WTC11 (cell line): ENCODE results near the gene DEPDC5. TPM values are rescaled to one million over a fixed set of nuclear protein-coding genes. Genes with fewer than 3 reads are reported as not detected.

Source experiments
- ATAC-seq: fragments of 200-7000 bp; cut with Tn5 transposase; 2 replicates; pipeline ENCODE4 v1.10.0; 2021; ENCODE audit warnings: mild to moderate bottlenecking, moderate library complexity
- CTCF ChIA-PET: fragments of 300-600 bp; sonication (Branson Sonifier 250); formaldehyde crosslinking; loops from one replicate; lab custom pipeline; 2021; ENCODE audit warnings: antibody characterized with exemption; lab: Charles Lee
- POLR2A ChIA-PET: fragments of 350-600 bp; sonication (Branson Sonifier 250); formaldehyde crosslinking; loops from one replicate; lab custom pipeline; 2021; ENCODE audit warnings: antibody characterized with exemption; lab: Charles Lee
- DNase-seq: peaks from one replicate; pipeline ENCODE4 v3.0.0; 2021; ENCODE audit warnings: low spot score
- H3K27ac Mint-ChIP-seq: 2 replicates; pipeline ENCODE4 v1.8.0; 2021; ENCODE audit warnings: mixed read lengths
- H3K27me3 Mint-ChIP-seq: 2 replicates; pipeline ENCODE4 v1.8.0; 2021; ENCODE audit warnings: low read depth, mild to moderate bottlenecking, moderate library complexity, mixed read lengths
- H3K36me3 Mint-ChIP-seq: 2 replicates; pipeline ENCODE4 v1.8.0; 2021; ENCODE audit warnings: mixed read lengths
- H3K4me1 Mint-ChIP-seq: 2 replicates; pipeline ENCODE4 v1.8.0; 2022; ENCODE audit warnings: mixed read lengths
- H3K4me3 Mint-ChIP-seq: 2 replicates; pipeline ENCODE4 v1.8.0; 2021; ENCODE audit warnings: mild to moderate bottlenecking, moderate library complexity, mixed read lengths
- H3K9me3 Mint-ChIP-seq: 2 replicates; pipeline ENCODE4 v1.8.0; 2021; ENCODE audit warnings: mixed read lengths
- AR ChIP-seq: fragments of 250-450 bp; sonication (Bioruptor Pico); IDR thresholded peaks from 2 replicates; pipeline ENCODE4 v1.9.0; 2021; ENCODE audit warnings: mild to moderate bottlenecking
- ATF2 ChIP-seq: sonication (generic); formaldehyde crosslinking; IDR thresholded peaks from 2 replicates; pipeline ENCODE4 v1.8.1; 2022; ENCODE audit warnings: low read depth, missing genetic modification reagents, borderline replicate concordance
- CTCF ChIP-seq: fragments of 200-600 bp; IDR thresholded peaks from 2 replicates; pipeline ENCODE4 v1.8.0; 2022; ENCODE audit warnings: antibody characterized with exemption
- E2F4 ChIP-seq: sonication (generic); formaldehyde crosslinking; IDR thresholded peaks from 2 replicates; pipeline ENCODE4 v1.8.1; 2022; ENCODE audit warnings: low read depth, mild to moderate bottlenecking, moderate library complexity, missing genetic modification reagents, borderline replicate concordance
- GRHL2 ChIP-seq: fragments of 250-450 bp; sonication (Bioruptor Pico); IDR thresholded peaks from 2 replicates; pipeline ENCODE4 v1.8.0; 2022; ENCODE audit warnings: mild to moderate bottlenecking, moderate library complexity; ENCODE audit not compliant: insufficient replicate concordance, severe bottlenecking
- HMGA2 ChIP-seq: fragments of 250-450 bp; sonication (Bioruptor Pico); IDR thresholded peaks from 2 replicates; pipeline ENCODE4 v1.4.0; 2021; ENCODE audit warnings: mild to moderate bottlenecking, moderate library complexity
- JAZF1 ChIP-seq: fragments of 250-450 bp; sonication (Bioruptor Pico); IDR thresholded peaks from 2 replicates; pipeline ENCODE4 v1.9.0; 2021; ENCODE audit warnings: moderate library complexity, mild to moderate bottlenecking, inconsistent platforms
- NFYB ChIP-seq: sonication (generic); formaldehyde crosslinking; conservative IDR thresholded peaks from 2 replicates; pipeline ENCODE4 v1.8.0; 2022; ENCODE audit warnings: low read depth, missing genetic modification reagents
- NR3C1 ChIP-seq: sonication (generic); formaldehyde crosslinking; conservative IDR thresholded peaks from 2 replicates; pipeline ENCODE4 v1.8.1; 2023; ENCODE audit warnings: low read depth, mild to moderate bottlenecking, missing genetic modification reagents
- OVOL2 ChIP-seq: fragments of 250-450 bp; sonication (Bioruptor Pico); IDR thresholded peaks from 2 replicates; pipeline ENCODE4 v1.9.0; 2021; ENCODE audit warnings: mild to moderate bottlenecking, borderline replicate concordance
- RELA ChIP-seq: sonication (generic); formaldehyde crosslinking; IDR thresholded peaks from 2 replicates; pipeline ENCODE4 v1.8.1; 2022; ENCODE audit warnings: missing genetic modification reagents, mild to moderate bottlenecking, borderline replicate concordance
- SMAD4 ChIP-seq: sonication (generic); formaldehyde crosslinking; IDR thresholded peaks from 2 replicates; pipeline ENCODE4 v1.8.0; 2022; ENCODE audit warnings: mild to moderate bottlenecking, missing genetic modification reagents
- TEAD1 ChIP-seq: sonication (generic); formaldehyde crosslinking; IDR thresholded peaks from 2 replicates; pipeline ENCODE4 v1.8.0; 2022; ENCODE audit warnings: mild to moderate bottlenecking, missing genetic modification reagents
- ZNF232 ChIP-seq: sonication (generic); formaldehyde crosslinking; IDR thresholded peaks from 2 replicates; pipeline ENCODE4 v1.8.0; 2022; ENCODE audit warnings: mild to moderate bottlenecking, missing genetic modification reagents
- ZNF281 ChIP-seq: sonication (generic); formaldehyde crosslinking; IDR thresholded peaks from 2 replicates; pipeline ENCODE4 v1.8.0; 2023; ENCODE audit warnings: mild to moderate bottlenecking, missing genetic modification reagents
- ZNF425 ChIP-seq: fragments of 250-450 bp; sonication (Bioruptor Pico); conservative IDR thresholded peaks from 2 replicates; pipeline ENCODE4 v1.9.0; 2021; ENCODE audit warnings: mild to moderate bottlenecking
- ZNF532 ChIP-seq: fragments of 250-450 bp; sonication (Bioruptor Pico); IDR thresholded peaks from 2 replicates; pipeline ENCODE4 v1.9.0; 2021; ENCODE audit warnings: mild to moderate bottlenecking, borderline replicate concordance
- total RNA-seq: library from RNA; stranded (reverse); gene quantifications from 3 replicates; pipeline ENCODE4 v1.2.3, GENCODE V29; 2021

DEPDC5 gene
- total RNA-seq, 1 experiment from 2014 or later: 40.5 TPM

- no peak for DNase-seq
- TF ChIP-seq JAZF1 (CRISPR knock-in tag) (no peak), ZNF281 (CRISPR knock-in tag) (no peak), ZNF532 (no peak), CTCF (no peak), OVOL2 (CRISPR knock-in tag) (no peak), GRHL2 (CRISPR knock-in tag) (no peak), HMGA2 (CRISPR knock-in tag) (no peak), TEAD1 (CRISPR knock-in tag) (no peak), NFYB (CRISPR knock-in tag) (no peak), E2F4 (CRISPR knock-in tag) (no peak), SMAD4 (no peak), ZNF425 (CRISPR knock-in tag) (no peak), NR3C1 (no peak), AR (no peak), RELA (CRISPR knock-in tag) (no peak), ZNF232 (CRISPR knock-in tag) (no peak), ATF2 (no peak)
- Mint-ChIP-seq H3K4me1 (peaks cover 48% of the 10 kb centered on the region), H3K27ac (peak overlapping the region; percentile 19), H3K36me3 (peaks cover 47% of the 10 kb centered on the region), H3K9me3 (no peaks in the 10 kb centered on the region), H3K27me3 (no peaks in the 10 kb centered on the region), H3K4me3 (no peak overlapping the region)
- peak; percentile 27; the same call in 1 of the 2 replicates for ATAC-seq
- CTCF ChIA-PET: interaction anchor here (0.8 to 1.7 kb wide), 2 partner anchors 18 to 80 kb away, joined by 3 to 8 read pairs; no protein-coding TSS in a partner anchor
- POLR2A ChIA-PET: interaction anchor here (0.5 kb wide), 1 partner anchor 41 kb away, joined by 6 read pairs; no protein-coding TSS in a partner anchor
Observed at GRCh38 chr22:31952094-31952401, 198.2 kb downstream of the DEPDC5 start.
